Karpas-422 (cell line): ENCODE results near the gene IQGAP2. TPM values are rescaled to one million over a fixed set of nuclear protein-coding genes. Genes with fewer than 3 reads are reported as not detected.
"Not testable (repeated sequence)": the region's sequence is repeated elsewhere in the genome, so short reads cannot be mapped to it uniquely, and the experiment has no call there.

Experiments used
- DNase-seq: peaks from one replicate; pipeline ENCODE4 v3.0.0-alpha.2; 2015
- H2AFZ ChIP-seq: fragments of 200-600 bp; sonication (generic); 2 replicates; pipeline ENCODE4 v1.6.1; 2014; ENCODE audit warnings: antibody characterized with exemption, low read length, mixed read lengths
- H3K27ac ChIP-seq: fragments of 200-600 bp; sonication (generic); 2 replicates; pipeline ENCODE4 v1.5.1; 2014; ENCODE audit warnings: mild to moderate bottlenecking, low read length, moderate library complexity
- H3K27me3 ChIP-seq: fragments of 200-600 bp; sonication (generic); 2 replicates; pipeline ENCODE4 v1.6.1; 2014; ENCODE audit warnings: low read length, mixed read lengths
- H3K36me3 ChIP-seq: fragments of 200-600 bp; sonication (generic); 2 replicates; pipeline ENCODE4 v1.6.1; 2014; ENCODE audit warnings: low read length, mixed read lengths; ENCODE audit not compliant: insufficient read depth
- H3K4me1 ChIP-seq: fragments of 200-600 bp; sonication (generic); 2 replicates; pipeline ENCODE4 v1.6.1; 2014; ENCODE audit warnings: mild to moderate bottlenecking, low read length, mixed read lengths
- H3K4me2 ChIP-seq: fragments of 200-600 bp; sonication (generic); 2 replicates; pipeline ENCODE4 v1.6.1; 2014; ENCODE audit warnings: low read length, low read depth, mild to moderate bottlenecking; ENCODE audit not compliant: poor library complexity, severe bottlenecking
- H3K4me3 ChIP-seq: fragments of 200-600 bp; sonication (generic); 2 replicates; pipeline ENCODE4 v1.5.1; 2014; ENCODE audit warnings: mild to moderate bottlenecking, antibody characterized with exemption, low read length, mixed read lengths
- H3K79me2 ChIP-seq: fragments of 200-600 bp; sonication (generic); 2 replicates; pipeline ENCODE4 v1.6.1; 2014; ENCODE audit warnings: mild to moderate bottlenecking, low read length, mixed read lengths
- H3K9ac ChIP-seq: fragments of 200-600 bp; sonication (generic); 2 replicates; pipeline ENCODE4 v1.6.0; 2014; ENCODE audit warnings: low read length
- H3K9me2 ChIP-seq: fragments of 200-600 bp; sonication (generic), shearing (Covaris generic); replicated peaks from 2 replicates; pipeline ENCODE4 v1.6.0; 2014; ENCODE audit warnings: mild to moderate bottlenecking, low read length, moderate library complexity; ENCODE audit not compliant: insufficient read depth
- H3K9me3 ChIP-seq: fragments of 300-700, 200-600 bp; sonication (generic); 2 replicates; pipeline ENCODE4 v1.6.1; 2014; ENCODE audit warnings: low read length, mixed read lengths
- H4K20me1 ChIP-seq: fragments of 200-600 bp; sonication (generic); 2 replicates; pipeline ENCODE4 v1.6.1; 2014; ENCODE audit warnings: mild to moderate bottlenecking, antibody characterized with exemption, low read length, low read depth; ENCODE audit not compliant: insufficient read depth
- total RNA-seq: library from RNA; depleted of rRNA; stranded (reverse); fragments of >200 nt; shearing (Covaris generic); gene quantifications from 2 replicates; pipeline ENCODE4 v1.2.3, GENCODE V29; 2014; ENCODE audit warnings: low replicate concordance

IQGAP2 gene
- total RNA-seq, 1 experiment from 2014 or later: not detected

DNA sequence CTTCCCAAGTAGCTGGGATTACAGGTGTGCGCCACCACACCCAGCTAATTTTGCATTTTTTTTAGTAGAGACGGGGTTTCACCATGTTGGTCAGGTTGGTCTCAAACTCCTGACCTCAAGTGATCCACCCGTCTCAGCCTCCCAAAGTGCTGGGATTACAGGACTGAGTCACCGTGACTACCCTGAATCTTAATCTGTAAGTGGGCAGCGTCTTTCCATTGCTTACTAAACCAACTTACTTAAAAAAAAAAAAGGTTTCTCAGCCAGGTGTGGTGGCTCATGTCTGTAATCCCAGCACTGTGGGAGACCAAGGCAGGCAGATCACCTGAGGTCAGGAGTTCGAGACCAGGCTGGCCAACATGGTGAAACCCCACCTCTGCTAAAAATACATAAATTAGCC lies 25.5 kb downstream of the IQGAP2 start:
- H3K9me2 ChIP-seq, DNase-seq, H3K4me1 ChIP-seq, H3K27ac ChIP-seq, H3K27me3 ChIP-seq, H3K4me2 ChIP-seq, H3K79me2 ChIP-seq, H4K20me1 ChIP-seq, H3K9ac ChIP-seq, H3K36me3 ChIP-seq, H2AFZ ChIP-seq, H3K9me3 ChIP-seq, H3K4me3 ChIP-seq: not testable (repeated sequence)

DNA sequence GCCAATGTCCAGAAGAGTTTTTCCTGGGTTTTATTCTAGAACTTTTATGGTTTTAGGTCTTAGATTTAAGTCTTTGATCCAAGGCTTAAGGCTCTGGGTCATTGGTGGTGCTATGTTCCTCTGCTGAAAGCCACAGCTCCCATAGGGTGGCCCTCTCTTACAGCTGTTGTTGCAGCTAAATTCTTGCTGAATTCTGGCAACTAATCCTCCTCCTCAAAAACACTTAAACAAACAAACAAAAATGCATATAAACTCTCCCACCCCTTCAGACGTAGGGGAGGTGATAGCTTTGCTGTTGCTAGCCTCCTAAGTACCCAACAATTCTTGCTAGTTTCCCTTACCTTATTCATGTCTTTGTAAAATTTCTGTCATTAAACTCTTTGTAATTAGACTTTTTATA lies 30.2 kb downstream of the IQGAP2 start:
- no peaks in the 10 kb centered on the region for H3K9me2 ChIP-seq
- H3K27ac ChIP-seq: no peak overlapping the region
- no peaks in the 10 kb centered on the region for H3K9me3 ChIP-seq
- DNase-seq: no peak
- no peak overlapping the region for H3K4me2 ChIP-seq
- no peaks in the 10 kb centered on the region for H4K20me1 ChIP-seq
- no peak overlapping the region for H3K4me3 ChIP-seq
- no peaks in the 10 kb centered on the region for H3K36me3 ChIP-seq
- H3K27me3 ChIP-seq: no peaks in the 10 kb centered on the region
- no peak overlapping the region for H3K9ac ChIP-seq
- H2AFZ ChIP-seq: no peak overlapping the region
- H3K79me2 ChIP-seq: no peaks in the 10 kb centered on the region
- no peaks in the 10 kb centered on the region for H3K4me1 ChIP-seq

DNA sequence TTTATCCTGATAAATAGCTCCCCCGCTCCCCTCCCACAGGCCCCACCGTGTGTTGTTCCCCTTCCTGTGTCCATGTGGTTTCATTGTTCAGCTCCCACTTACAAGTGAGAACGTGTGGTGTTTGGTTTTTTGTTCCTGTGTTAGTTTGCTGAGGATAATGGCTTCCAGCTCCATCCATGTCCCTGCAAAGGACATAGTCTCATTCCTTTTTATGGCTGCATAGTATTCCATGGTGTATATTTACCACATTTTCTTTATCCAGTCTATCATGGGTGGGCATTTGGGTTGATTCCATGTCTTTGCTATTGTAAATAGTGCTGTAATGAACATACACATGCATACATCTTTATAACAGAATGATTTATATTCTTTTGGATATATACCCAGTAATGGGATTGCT lies 34.4 kb downstream of the IQGAP2 start:
- H3K27me3 ChIP-seq, DNase-seq, H3K27ac ChIP-seq, H3K4me1 ChIP-seq, H3K9me3 ChIP-seq, H3K36me3 ChIP-seq, H3K9ac ChIP-seq, H4K20me1 ChIP-seq, H2AFZ ChIP-seq, H3K4me3 ChIP-seq, H3K79me2 ChIP-seq, H3K4me2 ChIP-seq, H3K9me2 ChIP-seq: not testable (repeated sequence)

DNA sequence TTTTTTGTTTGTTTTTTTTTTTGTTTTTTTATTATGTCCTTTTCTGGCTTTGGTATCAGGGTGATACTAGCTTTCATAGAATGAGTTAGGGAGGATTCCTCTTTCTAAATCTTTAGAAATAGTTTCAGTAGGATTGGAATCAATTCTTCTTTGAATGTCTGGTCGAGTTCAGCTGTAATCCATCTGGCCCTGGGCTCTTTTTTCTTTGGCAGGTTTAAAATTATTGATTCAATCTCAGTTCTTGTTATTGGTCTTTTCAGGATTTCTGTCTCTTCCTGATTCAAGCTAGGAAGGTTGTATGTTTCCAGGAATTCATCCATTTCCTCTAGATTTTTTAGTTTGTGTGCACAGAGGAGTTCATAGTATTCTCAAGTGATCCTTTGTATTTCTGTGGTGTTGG lies 34.9 kb downstream of the IQGAP2 start:
- Histone ChIP-seq H3K4me2 (no peak overlapping the region), H2AFZ (no peak overlapping the region), H3K4me3 (no peak overlapping the region), H3K79me2 (no peaks in the 10 kb centered on the region), H3K36me3 (no peaks in the 10 kb centered on the region), H3K27ac (no peak overlapping the region), H3K4me1 (no peaks in the 10 kb centered on the region), H4K20me1 (no peaks in the 10 kb centered on the region), H3K9ac (no peak overlapping the region), H3K9me2 (no peaks in the 10 kb centered on the region), H3K9me3 (no peaks in the 10 kb centered on the region), H3K27me3 (no peaks in the 10 kb centered on the region)
- no peak for DNase-seq

DNA sequence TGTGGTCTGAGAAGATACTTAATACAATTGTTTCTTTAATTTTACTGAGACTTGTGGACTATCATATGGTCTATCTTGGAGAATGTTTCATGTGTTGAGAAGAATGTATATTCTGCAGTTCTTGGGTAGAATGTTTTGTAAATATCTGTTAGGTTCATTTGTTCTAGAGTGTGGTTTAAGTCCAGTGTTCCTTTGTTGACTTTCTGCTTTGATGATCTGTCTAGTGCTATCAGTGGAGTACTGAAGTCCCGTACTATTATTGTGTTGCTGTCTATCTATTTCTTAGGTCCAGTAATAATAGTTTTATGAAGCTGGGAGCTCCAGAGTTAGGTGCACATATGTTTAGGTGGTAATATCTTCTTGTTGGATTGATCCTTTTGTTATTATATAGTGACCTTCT lies 36.1 kb downstream of the IQGAP2 start:
- H4K20me1 ChIP-seq: no peaks in the 10 kb centered on the region

DNA sequence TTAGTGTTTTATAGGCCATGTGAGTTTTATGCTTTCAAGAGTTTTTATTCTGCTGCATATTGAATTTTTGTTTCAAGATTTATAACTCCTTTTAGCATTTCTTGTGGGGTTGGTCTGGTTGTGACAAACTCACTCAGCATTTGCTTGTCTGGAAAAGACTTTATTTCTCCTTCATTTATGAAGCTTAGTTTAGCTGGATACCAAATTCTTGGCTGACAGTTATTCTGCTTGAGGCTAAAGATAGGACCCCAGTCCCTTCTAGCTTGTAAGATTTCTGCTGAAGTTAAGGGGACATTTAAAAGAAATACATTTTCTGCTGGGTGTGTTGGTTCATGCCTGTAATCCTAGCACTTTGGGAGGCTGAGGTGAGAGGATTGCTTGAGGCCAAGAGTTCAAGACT lies 36.8 kb downstream of the IQGAP2 start:
- Histone ChIP-seq H4K20me1 (no peaks in the 10 kb centered on the region), H3K9me3 (no peaks in the 10 kb centered on the region), H3K36me3 (no peaks in the 10 kb centered on the region), H3K9ac (no peak overlapping the region), H3K4me2 (no peak overlapping the region), H3K27ac (no peak overlapping the region), H2AFZ (no peak overlapping the region), H3K27me3 (no peaks in the 10 kb centered on the region), H3K9me2 (no peaks in the 10 kb centered on the region), H3K79me2 (no peaks in the 10 kb centered on the region), H3K4me3 (no peak overlapping the region), H3K4me1 (no peaks in the 10 kb centered on the region)
- no peak for DNase-seq

More for the DNA sequence above, 36.1 kb downstream of the IQGAP2 start:
- Histone ChIP-seq H3K4me1 (no peaks in the 10 kb centered on the region), H3K36me3 (no peaks in the 10 kb centered on the region), H3K9ac (no peak overlapping the region), H3K4me3 (no peak overlapping the region), H3K27ac (no peak overlapping the region), H3K4me2 (no peak overlapping the region), H3K9me3 (no peaks in the 10 kb centered on the region), H2AFZ (no peak overlapping the region), H3K9me2 (no peaks in the 10 kb centered on the region), H3K79me2 (no peaks in the 10 kb centered on the region), H3K27me3 (no peaks in the 10 kb centered on the region)
- no peak for DNase-seq

DNA sequence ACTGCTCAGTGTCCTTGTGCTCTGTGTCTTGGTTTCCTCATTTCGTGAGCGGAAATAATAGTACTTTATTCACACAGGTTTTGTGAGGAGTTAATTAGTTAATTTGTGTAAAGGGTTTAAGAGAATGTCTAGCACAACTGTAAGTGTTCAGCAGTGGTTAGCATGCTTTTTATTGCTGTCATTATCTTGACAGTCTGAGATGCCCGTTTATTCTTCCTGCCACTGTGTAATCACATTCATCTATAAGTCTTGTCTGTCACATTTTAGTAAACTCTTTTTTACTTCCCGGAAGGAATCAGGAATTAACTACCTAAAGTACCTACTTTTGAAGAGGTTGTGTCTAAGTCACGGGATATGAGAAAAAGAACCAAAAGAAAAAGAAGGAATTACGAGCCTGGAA lies 38.0 kb downstream of the IQGAP2 start:
- H4K20me1 ChIP-seq: no peaks in the 10 kb centered on the region
- H3K4me3 ChIP-seq: no peak overlapping the region
- no peaks in the 10 kb centered on the region for H3K27me3 ChIP-seq
- no peaks in the 10 kb centered on the region for H3K4me1 ChIP-seq
- H3K9me3 ChIP-seq: no peaks in the 10 kb centered on the region
- no peaks in the 10 kb centered on the region for H3K79me2 ChIP-seq
- no peak overlapping the region for H3K27ac ChIP-seq
- H3K4me2 ChIP-seq: no peak overlapping the region
- DNase-seq: no peak
- no peak overlapping the region for H2AFZ ChIP-seq
- no peaks in the 10 kb centered on the region for H3K9me2 ChIP-seq
- no peak overlapping the region for H3K9ac ChIP-seq
- H3K36me3 ChIP-seq: no peaks in the 10 kb centered on the region

DNA sequence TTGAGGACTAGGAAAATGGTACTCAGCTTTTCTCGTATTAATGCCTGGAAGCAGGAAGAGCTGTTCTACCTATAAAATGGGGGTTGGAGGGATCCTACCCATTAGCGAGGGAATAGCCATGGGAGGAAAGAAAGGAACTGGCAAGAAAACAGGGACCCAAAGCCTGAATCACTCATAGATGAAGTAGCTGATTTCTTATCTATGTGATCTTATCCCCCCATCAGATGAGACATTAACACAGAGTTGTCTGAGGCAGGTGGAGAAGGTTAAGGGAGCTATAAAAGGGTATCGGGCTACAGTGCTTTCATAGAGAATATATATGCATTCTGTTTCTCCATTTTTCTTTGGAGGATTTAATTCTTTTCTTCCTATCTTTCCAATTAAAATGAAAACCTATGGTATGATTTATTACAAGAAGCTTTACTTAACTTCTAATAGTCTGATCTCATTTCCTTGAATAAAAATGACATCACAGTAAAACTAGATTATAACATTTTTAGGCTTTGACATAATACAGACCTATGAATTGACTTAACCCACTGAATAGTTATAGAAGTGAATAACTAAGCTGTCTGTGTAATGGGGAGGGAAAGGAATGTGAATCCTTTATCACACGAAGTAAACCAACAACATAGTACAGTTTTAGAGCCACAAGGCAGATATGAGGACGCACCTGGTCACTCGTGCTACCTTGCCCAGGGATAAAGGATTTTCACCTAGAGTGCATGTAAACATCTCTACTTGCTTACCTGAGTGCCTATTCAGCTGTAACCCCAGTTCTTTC lies 39.0 kb downstream of the IQGAP2 start:
- H3K9me2 ChIP-seq: no peaks in the 10 kb centered on the region
- no peak overlapping the region for H3K27ac ChIP-seq
- H3K9ac ChIP-seq: no peak overlapping the region
- no peak for DNase-seq
- H2AFZ ChIP-seq: no peak overlapping the region
- H3K36me3 ChIP-seq: no peaks in the 10 kb centered on the region
- no peak overlapping the region for H3K4me2 ChIP-seq
- H3K9me3 ChIP-seq: no peaks in the 10 kb centered on the region
- H4K20me1 ChIP-seq: no peaks in the 10 kb centered on the region
- no peak overlapping the region for H3K4me3 ChIP-seq
- no peaks in the 10 kb centered on the region for H3K27me3 ChIP-seq
- no peaks in the 10 kb centered on the region for H3K4me1 ChIP-seq
- H3K79me2 ChIP-seq: no peaks in the 10 kb centered on the region
